ENCODE data around the gene NAXD.
"Not testable (repeated sequence)": the region's sequence is repeated elsewhere in the genome, so short reads cannot be mapped to it uniquely, and the experiment has no call there.

Gene NAXD

GRCh38 chr13:110646442-110647364 is 31.4 kb downstream of the NAXD start:
- no peak for DNase-seq

DNA sequence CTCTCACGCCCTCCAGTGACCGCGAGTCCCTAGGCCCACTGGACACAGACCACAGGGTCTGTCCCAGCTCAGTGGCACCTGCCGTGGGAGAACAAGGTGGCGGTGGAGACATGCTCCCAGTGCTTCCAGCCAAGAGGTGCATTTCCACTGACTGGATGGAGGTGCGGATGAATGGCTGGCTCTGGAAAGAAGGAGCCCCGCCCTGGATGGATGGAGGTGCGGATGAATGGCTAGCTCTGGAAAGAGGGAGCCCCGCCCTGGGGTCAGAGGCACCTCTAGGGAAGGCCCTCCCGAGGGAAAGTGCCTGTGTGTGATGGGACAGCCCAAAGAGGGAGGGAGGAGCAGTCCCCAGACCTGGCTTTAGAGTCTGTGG is 32.0 kb downstream of the NAXD start:
- DNase-seq = no peak

DNA sequence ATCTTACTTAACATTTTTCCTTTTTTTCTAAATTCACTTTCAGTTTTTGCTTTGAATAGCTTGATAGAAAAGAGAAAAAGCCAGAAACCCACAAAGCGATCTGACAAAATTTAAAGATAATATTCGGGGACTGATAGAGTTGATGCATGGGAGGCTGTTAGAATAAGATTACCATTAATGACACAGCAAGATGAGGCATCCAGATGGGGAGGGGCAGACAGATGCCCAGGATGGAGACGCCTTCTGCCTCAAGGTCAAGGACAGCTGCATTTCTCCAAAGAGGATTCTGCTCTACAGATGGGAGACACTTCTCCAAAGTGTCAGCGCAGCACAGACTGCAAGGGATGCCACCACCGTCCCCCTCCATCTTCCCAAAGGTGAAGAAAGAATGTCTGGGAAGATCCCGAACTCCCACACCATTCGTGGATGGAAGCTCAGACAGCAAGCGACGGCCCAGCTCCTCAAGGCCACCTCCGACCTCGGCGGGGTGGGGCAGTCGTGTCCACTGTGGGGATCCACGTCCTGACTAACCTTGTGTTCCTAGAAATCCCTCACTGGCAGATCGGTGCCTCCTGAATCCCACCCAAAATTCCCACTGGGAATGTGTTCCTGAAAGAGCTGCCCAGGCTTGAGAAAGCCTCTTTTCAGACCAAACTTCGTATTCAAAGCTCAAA is 32.9 kb downstream of the NAXD start:
- DNase-seq = no peak

- DNase-seq = peak; percentile 54
These were observed 33.6 kb downstream of the NAXD start for GRCh38 chr13:110648848-110649421.

DNA sequence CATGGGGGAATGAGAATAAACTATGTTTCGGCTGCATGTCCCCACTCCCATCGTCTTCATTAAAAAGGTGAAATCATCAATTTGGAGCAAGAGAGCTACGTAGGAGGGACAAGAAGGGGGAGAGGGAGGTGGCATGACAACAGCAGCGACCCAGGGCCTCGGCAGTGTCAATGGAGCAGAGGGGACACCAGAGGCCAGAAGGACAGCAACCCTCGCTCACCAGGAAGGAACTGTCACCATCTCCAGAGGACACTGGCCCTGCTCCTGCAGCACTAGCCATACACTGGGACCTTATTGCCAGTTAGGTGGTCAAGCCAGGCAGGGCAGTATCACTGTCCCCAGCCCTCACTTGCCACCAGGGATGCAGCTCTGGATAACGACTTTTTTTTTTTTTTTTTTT is 34.2 kb downstream of the NAXD start:
- DNase-seq = no peak

GRCh38 chr13:110650436-110650835 is 35.1 kb downstream of the NAXD start:
- no peak for DNase-seq

DNA sequence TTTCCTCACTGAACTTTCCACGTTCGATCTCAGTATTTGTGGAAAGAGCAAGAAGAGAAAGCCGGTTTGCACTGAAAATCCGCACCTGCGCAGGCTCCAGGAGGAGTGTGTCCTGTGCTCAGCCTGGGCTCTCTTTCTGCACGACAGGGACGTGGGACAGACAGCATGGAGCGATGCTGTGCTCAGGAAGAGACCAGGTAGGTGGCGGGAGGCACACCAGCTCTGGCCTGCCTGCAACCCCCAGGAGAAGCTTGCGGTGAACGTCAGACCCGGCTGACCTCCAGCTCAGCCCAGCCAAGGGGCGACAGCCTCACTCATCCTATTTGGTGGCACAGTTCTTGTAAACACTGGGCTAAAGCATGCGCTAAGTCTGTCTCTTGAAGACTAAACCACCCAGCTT is 35.9 kb downstream of the NAXD start:
- no peak for DNase-seq

DNA sequence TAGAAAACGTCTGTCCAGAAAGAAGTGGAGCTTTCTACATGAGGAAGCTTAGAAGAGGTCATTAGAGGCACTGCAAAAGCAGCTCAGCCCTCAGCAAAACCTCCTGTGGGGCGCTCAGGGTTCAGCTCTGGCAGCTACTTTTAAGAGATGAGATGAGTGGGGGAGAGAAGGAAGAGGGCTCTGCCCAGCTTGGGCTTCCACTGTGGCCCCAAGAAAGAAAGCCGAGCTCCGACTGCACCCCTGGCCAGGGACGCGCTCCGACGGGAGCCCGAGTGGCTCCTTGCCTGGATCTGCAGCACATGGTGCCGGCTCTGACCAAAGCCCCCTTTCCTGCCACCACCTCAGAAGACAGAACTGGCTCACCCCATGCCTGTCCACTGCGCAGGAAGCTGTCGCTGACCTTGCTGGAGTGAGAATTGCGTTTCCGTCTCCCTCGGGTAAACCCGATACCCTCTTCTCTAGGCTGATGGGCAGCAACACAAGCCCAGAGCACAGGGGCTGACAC is 36.4 kb downstream of the NAXD start:
- DNase-seq = no peak

DNA sequence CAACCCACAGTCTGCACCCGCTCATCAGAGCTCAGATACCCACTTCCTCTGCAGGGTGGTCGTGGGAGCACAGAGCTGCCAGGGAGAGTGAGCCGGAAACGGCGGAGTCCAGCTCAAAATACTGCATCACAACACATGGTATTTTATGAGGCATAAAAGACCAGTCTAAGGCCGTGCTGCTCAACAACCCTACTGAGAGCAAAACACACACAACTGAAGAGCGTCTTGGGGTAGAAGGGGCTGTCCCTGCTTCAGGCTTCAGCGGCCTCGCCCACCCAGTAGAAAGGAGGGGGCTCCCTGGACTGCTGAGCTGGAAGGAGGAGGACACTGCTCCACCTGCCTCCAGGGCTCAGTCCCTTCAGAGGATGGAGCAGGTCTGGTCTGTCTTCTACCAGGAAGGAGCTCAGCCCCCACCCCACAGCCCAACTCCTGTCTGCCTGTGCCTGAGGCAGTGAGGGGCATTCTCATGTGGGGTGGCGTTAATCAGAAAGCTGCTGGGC is 36.9 kb downstream of the NAXD start:
- DNase-seq = no peak

DNA sequence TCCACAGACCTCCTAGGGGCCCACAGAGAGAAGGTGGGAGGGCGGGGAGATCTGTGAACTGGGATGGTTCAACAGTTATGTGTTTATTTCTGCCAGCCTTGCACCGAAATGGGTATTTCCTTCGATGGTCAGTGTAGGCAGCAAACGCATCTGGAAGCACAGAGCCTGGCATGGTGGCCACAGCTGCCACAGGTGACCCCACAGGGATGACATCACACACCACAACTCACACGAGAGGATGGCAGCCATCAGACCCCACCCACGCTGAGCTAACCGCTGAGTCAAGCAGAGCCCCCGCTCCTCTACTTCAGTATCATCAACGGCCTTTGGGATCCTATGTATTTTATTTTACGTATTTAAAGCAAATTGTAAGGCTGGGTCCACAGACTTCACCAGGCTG is 37.4 kb downstream of the NAXD start:
- DNase-seq = no peak

- no peak for DNase-seq
These were observed 37.9 kb downstream of the NAXD start for GRCh38 chr13:110653271-110653670.

DNA sequence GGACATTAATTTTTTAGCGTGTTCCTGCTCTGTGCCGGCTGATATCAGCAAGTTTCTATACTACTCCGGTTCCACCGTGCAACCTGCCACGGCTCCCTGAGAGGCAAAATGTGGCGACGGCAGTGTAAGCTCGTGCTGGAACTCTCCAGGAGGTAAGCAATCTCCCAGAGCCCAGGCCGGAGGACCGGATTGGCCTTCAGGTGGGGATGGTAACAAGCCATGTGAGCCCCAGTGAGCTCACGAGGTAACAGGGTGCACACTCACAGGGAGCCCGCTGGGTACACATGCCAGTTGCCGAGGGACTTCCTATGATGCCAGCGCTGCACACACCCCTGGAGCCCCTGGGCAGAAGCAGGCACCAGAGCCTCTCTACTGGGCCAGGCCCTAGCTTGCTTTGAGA is 38.5 kb downstream of the NAXD start:
- DNase-seq = no peak

DNA sequence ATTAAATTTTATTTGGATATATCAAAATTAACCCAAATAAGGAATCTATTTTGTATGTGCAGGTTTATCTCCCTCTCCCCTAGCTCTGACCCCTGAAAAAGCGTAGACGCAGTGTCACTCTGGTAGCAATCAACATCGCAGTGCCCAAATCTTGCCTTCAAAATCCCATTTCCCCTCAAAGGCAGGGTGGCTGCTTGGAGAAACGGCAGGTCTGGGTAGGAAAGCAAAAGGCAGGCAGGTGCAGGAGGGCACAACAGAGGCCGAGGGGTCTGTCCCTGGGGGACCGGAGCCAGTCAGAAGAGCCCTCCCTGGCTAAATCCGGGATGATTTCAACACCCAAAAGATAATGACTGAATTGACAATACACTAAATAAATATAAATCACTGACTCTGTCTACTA is 41.9 kb downstream of the NAXD start:
- no peak for DNase-seq

DNA sequence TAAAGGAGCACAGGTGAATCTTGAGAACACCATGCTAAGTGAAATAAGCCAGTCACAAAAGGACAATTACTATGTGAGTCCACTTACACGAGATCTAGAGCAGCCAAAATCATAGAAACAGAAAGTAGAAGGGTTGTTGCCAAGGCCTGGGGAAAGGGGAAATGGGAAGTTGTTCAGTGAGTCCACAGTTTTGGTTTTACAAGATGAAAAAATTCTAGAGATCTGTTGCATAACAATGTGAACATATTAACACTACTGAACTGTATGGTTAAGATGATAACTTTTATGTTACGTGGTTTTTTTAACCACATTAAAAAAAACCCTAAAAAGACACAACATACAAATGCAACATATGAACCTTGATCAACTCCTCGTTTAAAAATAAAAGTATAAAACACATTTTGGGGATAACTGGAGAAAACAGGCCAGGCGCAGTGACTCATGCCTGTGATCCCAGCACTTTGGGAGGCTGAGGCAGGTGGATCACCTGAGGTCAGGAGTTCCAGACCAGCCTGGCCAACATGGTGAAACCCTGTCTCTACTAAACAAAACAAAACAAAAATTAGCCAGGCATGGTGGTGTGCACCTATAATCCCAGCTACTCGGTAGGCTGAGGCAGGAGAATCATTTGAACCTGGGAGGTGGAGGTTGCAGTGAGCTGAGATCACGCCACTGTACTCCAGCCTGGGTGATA is 43.0 kb downstream of the NAXD start:
- DNase-seq = not testable (repeated sequence)

- DNase-seq = no peak
These were observed 45.9 kb downstream of the NAXD start for GRCh38 chr13:110661256-110661655.

- DNase-seq = no peak
These were observed 46.7 kb downstream of the NAXD start for GRCh38 chr13:110662091-110662490.

DNA sequence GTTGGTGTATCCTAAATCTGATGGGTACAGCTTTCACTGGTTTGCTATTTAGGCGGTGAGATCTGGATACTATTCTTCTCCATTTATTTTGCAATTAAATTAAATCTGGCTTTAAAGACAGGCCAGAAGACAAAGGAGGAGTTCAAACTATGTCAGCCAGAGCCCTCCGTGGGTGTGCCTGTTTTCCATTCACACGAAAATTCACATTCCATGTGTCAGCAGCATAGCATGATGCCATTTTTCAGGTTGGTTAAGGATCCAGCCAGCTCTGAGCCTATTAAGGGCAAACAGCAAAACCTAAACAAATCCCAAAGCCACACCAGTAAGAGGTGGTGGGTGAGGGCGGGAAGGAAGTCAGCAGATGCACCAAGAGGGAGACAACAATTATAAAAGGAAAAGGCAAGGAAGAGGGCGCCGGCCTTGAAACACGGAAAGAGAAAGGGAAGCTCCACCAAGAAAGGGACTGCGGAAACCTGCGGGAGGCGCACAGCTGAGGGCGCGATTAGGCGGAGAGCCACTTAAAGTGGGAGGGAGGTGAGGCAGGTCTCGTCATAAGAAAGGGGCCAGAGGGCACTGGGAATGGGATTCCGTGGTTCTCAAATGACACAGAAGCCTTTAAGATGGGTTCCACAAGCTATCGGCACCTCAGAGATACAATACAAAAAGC is 47.6 kb downstream of the NAXD start:
- no peak for DNase-seq

GRCh38 chr13:110663491-110663890 is 48.1 kb downstream of the NAXD start:
- DNase-seq = no peak

- no peak for DNase-seq
These were observed 48.7 kb downstream of the NAXD start for GRCh38 chr13:110664041-110664440.

DNA sequence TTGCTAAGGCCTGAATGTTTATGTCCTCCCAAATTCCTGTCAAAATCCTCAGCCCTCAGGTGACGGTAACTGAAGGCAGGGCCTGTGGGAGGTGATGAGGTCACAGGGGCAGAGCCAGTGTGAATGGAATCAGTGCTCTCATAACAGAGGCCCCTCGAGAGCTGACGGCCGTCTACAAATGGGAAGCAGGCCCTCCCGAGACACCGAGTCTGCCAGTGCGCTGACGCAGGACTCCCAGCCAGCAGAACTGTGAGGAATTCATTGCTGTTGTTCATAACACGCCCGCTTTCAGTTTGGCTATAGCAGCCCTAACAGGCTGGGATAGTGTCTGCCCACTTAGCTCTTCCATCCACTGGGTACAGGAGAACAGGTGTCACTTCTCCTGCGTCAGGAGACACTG is 49.3 kb downstream of the NAXD start:
- no peak for DNase-seq

GRCh38 chr13:110665491-110666254 is 50.3 kb downstream of the NAXD start:
- DNase-seq = no peak

- no peak for DNase-seq
These were observed 50.8 kb downstream of the NAXD start for GRCh38 chr13:110666255-110666533.

Data from eye (tissue), 1 donor.